ENCODE results near the gene ZNF331. TPM values are rescaled to one million over a fixed set of nuclear protein-coding genes. Genes with fewer than 3 reads are reported as not detected.
A peak's percentile ranks its signal among the peaks of the same experiment; 100 is the strongest.
"Not testable (repeated sequence)": the region's sequence is repeated elsewhere in the genome, so short reads cannot be mapped to it uniquely, and the experiment has no call there.

The ZNF331 gene
- total RNA-seq, 1 experiment from 2014 or later, result 56.7 TPM

- no peak for TF ChIP-seq FOXP4 (CRISPR knock-in tag; IDR thresholded peaks at IDR 0.05)
- no peak for TF ChIP-seq ZNF671 (CRISPR knock-in tag; IDR thresholded peaks at IDR 0.05)
- no peak for TF ChIP-seq ZNF416 (CRISPR knock-in tag; IDR thresholded peaks at IDR 0.05)
- no peak for TF ChIP-seq ZNF121 (CRISPR knock-in tag; IDR thresholded peaks at IDR 0.05)
- no peak for TF ChIP-seq PRRX2 (CRISPR knock-in tag; IDR thresholded peaks at IDR 0.05)
- no peak for TF ChIP-seq E2F1 (CRISPR knock-in tag; IDR thresholded peaks at IDR 0.05)
- no peak for TF ChIP-seq GABPB1 (CRISPR knock-in tag; IDR thresholded peaks at IDR 0.05)
- TF ChIP-seq CDX4 (CRISPR knock-in tag; IDR thresholded peaks at IDR 0.05; ENCODE audit: borderline replicate concordance), result no peak
- TF ChIP-seq ZNF232 (CRISPR knock-in tag; IDR thresholded peaks at IDR 0.05), result no peak
- no peak for TF ChIP-seq GTF2I (CRISPR knock-in tag; conservative IDR thresholded peaks at IDR 0.05)
- TF ChIP-seq MYBL2 (CRISPR knock-in tag; IDR thresholded peaks at IDR 0.05), result no peak
Measured at GRCh38 chr19:53511357-53511756, 26.6 kb upstream of the ZNF331 start (continued).

GRCh38 chr19:53511933-53512374 lies 26.0 kb upstream of the ZNF331 start:
- no peak overlapping the region for H3K27ac Mint-ChIP-seq
- H3K9me3 Mint-ChIP-seq, result no peaks in the 10 kb centered on the region
- H3K27me3 Mint-ChIP-seq (ENCODE audit: low read depth), result no peaks in the 10 kb centered on the region
- ChIA-PET CTCF (interaction anchor here (0.5 to 1.5 kb wide), 20 partner anchors 9 to 973 kb away, joined by 3 to 24 read pairs (median 4); partner anchors contain the start of gene ZNF761), POLR2A (interaction anchor here (0.6 kb wide), 1 partner anchor 9 kb away, joined by 3 read pairs; no protein-coding TSS in a partner anchor)
- TF ChIP-seq SP1 (CRISPR knock-in tag; conservative IDR thresholded peaks at IDR 0.05) (peak; percentile 41; the same call in 1 of the 2 replicates), CTCF (IDR thresholded peaks at IDR 0.05) (peak; percentile 78), ZNF423 (CRISPR knock-in tag; IDR thresholded peaks at IDR 0.05) (no peak), ZMAT4 (CRISPR knock-in tag; IDR thresholded peaks at IDR 0.05) (no peak), IRF2 (CRISPR knock-in tag; IDR thresholded peaks at IDR 0.05; ENCODE audit: borderline replicate concordance, low read depth) (no peak), HMGXB4 (CRISPR knock-in tag; IDR thresholded peaks at IDR 0.05) (0 out of 2 replicates have a peak, but pooled peaks have one; percentile 33), TCF7 (CRISPR knock-in tag; IDR thresholded peaks at IDR 0.05; ENCODE audit: low read depth) (no peak)
- ATAC-seq (peak; percentile 99), DNase-seq (ENCODE audit: low spot score) (peak; percentile 91)
- no peaks in the 10 kb centered on the region for H3K36me3 Mint-ChIP-seq
- H3K4me3 Mint-ChIP-seq, result no peak overlapping the region
- peaks cover 7% of the 10 kb centered on the region for H3K4me1 Mint-ChIP-seq

GRCh38 chr19:53515047-53515446 lies 22.9 kb upstream of the ZNF331 start:
- CTCF ChIA-PET, result interaction anchor here (0.7 kb wide), 1 partner anchor 197 kb away, joined by 3 read pairs; no protein-coding TSS in a partner anchor
- ATAC-seq; H3K4me1 Mint-ChIP-seq; H3K36me3 Mint-ChIP-seq; POLR2A ChIA-PET; H3K27me3 Mint-ChIP-seq (ENCODE audit: low read depth); H3K27ac Mint-ChIP-seq; DNase-seq (ENCODE audit: low spot score); H3K9me3 Mint-ChIP-seq; H3K4me3 Mint-ChIP-seq: not testable (repeated sequence)

Data from WTC11 (cell line).